ENCODE data around the gene TMPO. TPM values are rescaled to one million over a fixed set of nuclear protein-coding genes. Genes with fewer than 3 reads are reported as not detected.
"Not testable (repeated sequence)": the region's sequence is repeated elsewhere in the genome, so short reads cannot be mapped to it uniquely, and the experiment has no call there.

TMPO gene
- total and polyA plus RNA-seq, 4 experiments from 2014 or later = 21.7 to 160 (median 98.0) TPM

DNA sequence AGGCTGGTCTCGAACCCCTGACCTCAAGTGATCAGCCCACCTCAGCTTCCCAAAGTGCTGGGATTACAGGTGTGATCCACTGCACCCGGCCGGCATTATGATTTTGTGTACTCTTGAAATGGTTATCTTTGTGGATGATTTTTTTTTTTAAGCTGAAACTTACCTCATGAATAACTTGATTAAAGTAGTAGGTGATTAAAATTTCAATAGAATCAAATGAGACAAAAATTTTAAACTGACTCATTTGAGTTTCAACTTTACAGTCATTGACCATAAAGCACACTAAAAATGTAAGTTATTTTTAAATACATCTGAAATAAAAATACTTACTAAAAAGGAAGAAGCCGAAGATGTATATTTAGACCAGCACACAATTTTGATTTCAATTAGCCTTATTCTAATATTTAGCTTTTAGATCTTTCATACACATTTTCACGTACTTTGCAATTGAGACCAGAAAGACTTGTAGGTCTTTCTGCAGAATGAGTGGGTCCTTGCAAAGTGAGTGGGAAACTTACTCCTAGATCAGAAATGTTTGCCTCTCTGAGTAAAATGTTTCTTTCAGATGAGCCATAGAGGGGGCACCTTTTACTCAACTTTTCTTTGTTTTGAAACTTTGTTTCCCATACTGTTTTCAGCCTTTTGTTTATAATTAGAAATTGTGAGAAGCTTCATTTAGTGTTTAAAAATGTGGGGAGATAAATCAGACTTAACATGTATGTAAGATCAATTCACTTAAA lies 34.2 kb downstream of the TMPO start:
- H3K36me3 Mint-ChIP-seq = peaks cover 41 to 50% of the 10 kb centered on the region in 2 donors
- H3K4me1 Mint-ChIP-seq = peaks cover 0 to 3% (median under 1%) of the 10 kb centered on the region in 4 donors
- Histone ChIP-seq H3K9me3 (ENCODE audit: control insufficient read depth in 1 of 2, low read length in 2 of 2) (no peaks in the 10 kb centered on the region), H3K36me3 (ENCODE audit: insufficient read depth, low read length) (peaks cover 30% of the 10 kb centered on the region), H3K4me3 (ENCODE audit: low read length in 2 of 2) (no peak overlapping the region), H3K27me3 (ENCODE audit: insufficient read depth, low read length) (no peaks in the 10 kb centered on the region), H3K4me1 (ENCODE audit: insufficient read depth, low read length) (no peaks in the 10 kb centered on the region), H3K27ac (ENCODE audit: low read depth, low read length) (no peak overlapping the region)
- no peaks in the 10 kb centered on the region for H3K27me3 Mint-ChIP-seq
- no peak overlapping the region for H3K4me3 Mint-ChIP-seq
- ChIA-PET CTCF (ENCODE audit: partially characterized antibody) (interaction anchor here (0.7 to 1.1 kb wide), 4 partner anchors 16 to 32 kb away, joined by 3 to 4 read pairs (median 4); no protein-coding TSS in a partner anchor), POLR2A (ENCODE audit: partially characterized antibody) (no interaction called here)
- intact Hi-C loops (cut with micrococcal nuclease) = no loop called here
- no peak overlapping the region for H3K27ac Mint-ChIP-seq
- H3K9me3 Mint-ChIP-seq = peaks cover 0 to 2% (median 0%) of the 10 kb centered on the region in 8 donors
- no peak for DNase-seq

DNA sequence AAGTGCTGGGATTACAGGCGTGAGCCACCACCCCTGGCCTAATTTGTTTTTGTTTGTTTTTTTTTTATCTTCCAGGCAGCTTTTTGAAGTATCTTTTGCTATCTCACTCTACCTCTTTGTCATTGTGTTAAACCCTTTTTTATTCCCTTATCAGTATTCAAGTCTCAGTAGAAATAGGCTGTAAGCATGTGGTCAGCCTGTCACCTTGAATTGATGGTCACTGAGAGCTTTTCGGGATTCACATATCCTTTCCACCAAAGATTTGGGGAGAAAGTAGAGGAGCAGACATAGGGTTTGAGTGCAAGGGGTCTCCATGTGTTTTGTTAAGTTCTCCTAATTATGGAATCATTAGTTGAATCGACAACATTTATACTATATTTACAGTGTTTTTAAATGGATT lies 36.4 kb downstream of the TMPO start:
- H3K27ac Mint-ChIP-seq = no peak overlapping the region
- peaks cover 19% of the 10 kb centered on the region for H3K36me3 ChIP-seq (ENCODE audit: insufficient read depth, low read length)
- peaks cover 34 to 37% of the 10 kb centered on the region in 2 donors for H3K36me3 Mint-ChIP-seq

DNA sequence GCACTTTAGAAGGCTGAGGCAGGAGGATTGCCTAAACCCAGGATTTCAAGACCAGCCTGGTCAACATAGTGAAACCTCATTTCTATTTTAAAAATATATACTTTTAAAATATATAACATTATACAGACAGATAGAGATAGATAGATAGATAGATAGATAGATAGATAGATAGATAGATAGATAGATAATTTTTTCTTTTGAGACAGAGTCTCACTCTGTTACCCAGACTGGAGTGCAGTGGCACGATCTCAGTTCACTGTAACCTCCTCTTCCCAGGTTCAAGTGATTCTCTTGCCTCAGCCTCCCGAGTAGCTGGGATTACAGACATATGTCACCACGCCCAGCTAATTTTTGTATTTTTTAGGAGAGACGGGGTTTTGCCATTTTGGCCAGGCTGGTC lies 42.7 kb downstream of the TMPO start:
- H3K27me3 ChIP-seq (ENCODE audit: insufficient read depth, low read length); H3K9me3 Mint-ChIP-seq; H3K4me3 ChIP-seq (ENCODE audit: low read length in 2 of 2); CTCF ChIA-PET (ENCODE audit: partially characterized antibody); H3K4me1 Mint-ChIP-seq; H3K9me3 ChIP-seq (ENCODE audit: control insufficient read depth in 1 of 2, low read length in 2 of 2); intact Hi-C loops (cut with micrococcal nuclease); H3K36me3 Mint-ChIP-seq; H3K27me3 Mint-ChIP-seq; H3K4me3 Mint-ChIP-seq; H3K27ac Mint-ChIP-seq; H3K27ac ChIP-seq (ENCODE audit: low read depth, low read length); H3K36me3 ChIP-seq (ENCODE audit: insufficient read depth, low read length); DNase-seq; H3K4me1 ChIP-seq (ENCODE audit: insufficient read depth, low read length): not testable (repeated sequence)
- POLR2A ChIA-PET (ENCODE audit: partially characterized antibody) = interaction anchor here (0.7 kb wide), 1 partner anchor 87 kb away, joined by 3 read pairs; the partner anchor contains the start of gene IKBIP

More for the DNA sequence above, 36.4 kb downstream of the TMPO start:
- ChIA-PET CTCF (ENCODE audit: partially characterized antibody) (interaction anchor here (1.4 to 1.8 kb wide), 2 partner anchors 11 to 15 kb away, joined by 3 to 10 read pairs; no protein-coding TSS in a partner anchor), POLR2A (ENCODE audit: partially characterized antibody) (interaction anchor here (0.6 kb wide), 1 partner anchor 27 kb away, joined by 4 read pairs; no protein-coding TSS in a partner anchor)
- no peak overlapping the region for H3K4me3 ChIP-seq (ENCODE audit: low read length in 2 of 2)
- intact Hi-C loops (cut with micrococcal nuclease) = no loop called here
- Mint-ChIP-seq H3K4me1 (peaks cover 0 to 3% (median under 1%) of the 10 kb centered on the region in 4 donors), H3K9me3 (peaks cover 0 to 2% (median 0%) of the 10 kb centered on the region in 8 donors), H3K4me3 (no peak overlapping the region), H3K27me3 (no peaks in the 10 kb centered on the region)
- H3K27ac ChIP-seq (ENCODE audit: low read depth, low read length) = no peak overlapping the region
- no peaks in the 10 kb centered on the region for H3K4me1 ChIP-seq (ENCODE audit: insufficient read depth, low read length)
- DNase-seq = no peak
- H3K9me3 ChIP-seq (ENCODE audit: control insufficient read depth in 1 of 2, low read length in 2 of 2) = no peaks in the 10 kb centered on the region
- no peaks in the 10 kb centered on the region for H3K27me3 ChIP-seq (ENCODE audit: insufficient read depth, low read length)

DNA sequence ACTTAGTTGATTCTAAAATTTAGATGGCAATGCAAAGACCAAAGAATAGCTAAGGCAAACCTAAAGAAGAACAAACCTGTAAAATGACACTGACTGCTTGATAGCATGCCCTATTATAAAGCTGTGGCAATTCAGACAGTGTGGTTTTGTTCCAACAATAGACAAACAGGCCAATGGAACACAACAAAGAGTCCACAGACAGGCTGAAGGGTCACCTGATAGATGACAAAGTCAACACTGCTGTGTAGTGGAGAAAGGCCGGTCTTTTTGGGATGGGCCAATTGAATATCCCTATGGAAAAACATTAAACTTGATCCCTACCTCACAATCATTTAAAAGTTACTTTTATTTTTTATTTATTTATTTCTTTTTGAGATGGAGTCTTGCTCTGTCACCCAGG lies 44.3 kb downstream of the TMPO start:
- CTCF ChIA-PET (ENCODE audit: partially characterized antibody) = no interaction called here
- Mint-ChIP-seq H3K9me3 (peaks cover 0 to 2% (median 0%) of the 10 kb centered on the region in 8 donors), H3K4me3 (no peak overlapping the region), H3K36me3 (no peaks in the 10 kb centered on the region), H3K27ac (no peak overlapping the region), H3K4me1 (no peaks in the 10 kb centered on the region), H3K27me3 (no peaks in the 10 kb centered on the region)
- H3K27me3 ChIP-seq (ENCODE audit: insufficient read depth, low read length) = no peaks in the 10 kb centered on the region
- no peaks in the 10 kb centered on the region for H3K36me3 ChIP-seq (ENCODE audit: insufficient read depth, low read length)
- no peaks in the 10 kb centered on the region for H3K9me3 ChIP-seq (ENCODE audit: control insufficient read depth in 1 of 2, low read length in 2 of 2)
- intact Hi-C loops (cut with micrococcal nuclease) = no loop called here
- H3K4me1 ChIP-seq (ENCODE audit: insufficient read depth, low read length) = no peaks in the 10 kb centered on the region
- H3K4me3 ChIP-seq (ENCODE audit: low read length in 2 of 2) = no peak overlapping the region
- POLR2A ChIA-PET (ENCODE audit: partially characterized antibody) = interaction anchor here (1.6 kb wide), 1 partner anchor 34 kb away, joined by 5 read pairs; the partner anchor contains the start of gene SLC25A3
- no peak overlapping the region for H3K27ac ChIP-seq (ENCODE audit: low read depth, low read length)
- no peak for DNase-seq

DNA sequence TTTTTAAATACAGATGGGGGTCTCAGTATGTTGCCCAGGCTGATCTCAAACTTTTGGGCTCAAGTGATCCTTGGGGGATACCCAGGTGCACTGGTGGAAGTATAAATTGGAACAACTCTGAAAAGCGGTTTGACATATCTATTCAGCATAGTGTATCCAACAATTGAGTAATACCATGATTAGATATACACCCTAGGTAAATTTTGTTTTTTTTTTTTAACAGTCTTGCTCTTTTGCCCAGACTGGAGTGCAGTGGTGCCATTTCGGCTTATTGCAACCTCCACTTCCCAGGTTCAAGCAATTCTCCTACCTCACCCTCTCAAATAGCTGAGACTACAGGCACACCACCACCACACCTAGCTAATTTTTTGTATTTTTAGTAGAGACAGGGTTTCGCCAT lies 46.5 kb downstream of the TMPO start:
- H3K27me3 ChIP-seq (ENCODE audit: insufficient read depth, low read length) = no peaks in the 10 kb centered on the region

DNA sequence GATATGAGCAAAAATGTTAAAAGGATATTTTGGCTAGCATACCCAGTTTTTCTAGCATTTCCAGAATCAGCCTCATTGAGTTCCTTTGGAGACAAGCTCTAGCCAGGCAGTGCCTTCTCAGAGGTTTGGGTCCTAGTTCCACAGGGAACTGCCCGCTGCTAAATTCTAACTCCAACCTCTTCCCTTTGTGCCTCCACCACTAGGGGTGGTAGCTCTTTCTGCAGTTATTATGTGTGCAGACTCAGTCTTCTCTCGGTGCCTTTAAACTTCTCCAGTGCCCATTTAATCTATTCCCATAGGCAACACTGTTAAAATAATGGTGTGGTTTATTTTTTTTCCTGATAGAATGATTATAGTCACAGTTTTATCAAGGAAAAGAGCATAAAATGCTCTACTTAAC lies 56.6 kb downstream of the TMPO start:
- H3K4me1 ChIP-seq (ENCODE audit: insufficient read depth, low read length) = no peaks in the 10 kb centered on the region
- Mint-ChIP-seq H3K27me3 (peaks cover 0 to 2% of the 10 kb centered on the region in 2 donors), H3K9me3 (peaks cover 0 to 2% (median 0%) of the 10 kb centered on the region in 8 donors), H3K27ac (no peak overlapping the region), H3K36me3 (no peaks in the 10 kb centered on the region), H3K4me3 (no peak overlapping the region), H3K4me1 (peaks cover 0 to 2% (median under 1%) of the 10 kb centered on the region in 4 donors)
- H3K4me3 ChIP-seq (ENCODE audit: low read length in 2 of 2) = no peak overlapping the region
- intact Hi-C loops (cut with micrococcal nuclease) = no loop called here
- POLR2A ChIA-PET (ENCODE audit: partially characterized antibody) = no interaction called here
- DNase-seq = no peak
- H3K9me3 ChIP-seq (ENCODE audit: control insufficient read depth in 1 of 2, low read length in 2 of 2) = no peaks in the 10 kb centered on the region
- no peak overlapping the region for H3K27ac ChIP-seq (ENCODE audit: low read depth, low read length)
- no peaks in the 10 kb centered on the region for H3K27me3 ChIP-seq (ENCODE audit: insufficient read depth, low read length)
- H3K36me3 ChIP-seq (ENCODE audit: insufficient read depth, low read length) = no peaks in the 10 kb centered on the region
- CTCF ChIA-PET (ENCODE audit: partially characterized antibody) = interaction anchor here (0.6 to 1.7 kb wide), 5 partner anchors 15 to 1803 kb away, joined by 3 to 4 read pairs (median 4); no protein-coding TSS in a partner anchor

More for the DNA sequence above, 46.5 kb downstream of the TMPO start:
- peaks cover 0 to 3% (median 3%) of the 10 kb centered on the region in 4 donors for H3K4me1 Mint-ChIP-seq
- no peaks in the 10 kb centered on the region for H3K27me3 Mint-ChIP-seq
- DNase-seq = no peak
- H3K27ac ChIP-seq (ENCODE audit: low read depth, low read length) = no peak overlapping the region
- no peaks in the 10 kb centered on the region for H3K4me1 ChIP-seq (ENCODE audit: insufficient read depth, low read length)
- H3K27ac Mint-ChIP-seq = no peak overlapping the region
- POLR2A ChIA-PET (ENCODE audit: partially characterized antibody) = interaction anchor here (0.6 kb wide), 1 partner anchor 40 kb away, joined by 3 read pairs; no protein-coding TSS in a partner anchor
- H3K36me3 Mint-ChIP-seq = no peaks in the 10 kb centered on the region
- no peak overlapping the region for H3K4me3 ChIP-seq (ENCODE audit: low read length in 2 of 2)
- intact Hi-C loops (cut with micrococcal nuclease) = no loop called here
- H3K9me3 Mint-ChIP-seq = peaks cover 0 to 3% (median 0%) of the 10 kb centered on the region in 8 donors
- CTCF ChIA-PET (ENCODE audit: partially characterized antibody) = interaction anchor here (1.0 kb wide), 1 partner anchor 9 kb away, joined by 3 read pairs; no protein-coding TSS in a partner anchor
- no peaks in the 10 kb centered on the region for H3K9me3 ChIP-seq (ENCODE audit: control insufficient read depth in 1 of 2, low read length in 2 of 2)
- H3K36me3 ChIP-seq (ENCODE audit: insufficient read depth, low read length) = no peaks in the 10 kb centered on the region
- no peak overlapping the region for H3K4me3 Mint-ChIP-seq

DNA sequence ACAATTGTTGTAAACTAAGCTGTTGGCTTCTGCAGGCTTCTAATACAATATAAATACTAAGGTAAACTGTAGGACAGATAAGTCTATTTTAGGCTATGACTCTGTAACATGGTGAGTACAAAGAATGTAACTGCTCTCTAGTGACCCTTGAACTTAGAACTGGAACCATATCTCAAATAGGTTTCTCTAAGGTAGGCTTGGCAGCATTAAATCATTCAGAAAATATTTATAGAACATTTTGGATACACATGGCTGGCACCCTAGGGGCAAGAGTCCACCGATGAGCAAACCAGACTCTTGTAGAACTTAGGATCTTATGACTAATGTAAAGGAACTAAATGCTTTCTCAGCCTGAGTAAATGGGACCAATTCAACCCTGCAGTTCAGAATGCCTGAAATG lies 58.7 kb downstream of the TMPO start:
- DNase-seq = no peak
- no peak overlapping the region for H3K4me3 ChIP-seq (ENCODE audit: low read length in 2 of 2)
- Mint-ChIP-seq H3K27ac (no peak overlapping the region), H3K9me3 (peaks cover 0 to 3% (median 0%) of the 10 kb centered on the region in 8 donors), H3K36me3 (no peaks in the 10 kb centered on the region), H3K4me3 (no peak overlapping the region), H3K27me3 (peaks cover 0 to 2% of the 10 kb centered on the region in 2 donors), H3K4me1 (no peaks in the 10 kb centered on the region)
- H3K36me3 ChIP-seq (ENCODE audit: insufficient read depth, low read length) = no peaks in the 10 kb centered on the region
- no peak overlapping the region for H3K27ac ChIP-seq (ENCODE audit: low read depth, low read length)
- ChIA-PET CTCF (ENCODE audit: partially characterized antibody) (interaction anchor here (1.1 kb wide), 1 partner anchor 22 kb away, joined by 5 read pairs; no protein-coding TSS in a partner anchor), POLR2A (ENCODE audit: partially characterized antibody) (no interaction called here)
- intact Hi-C loops (cut with micrococcal nuclease) = no loop called here
- H3K27me3 ChIP-seq (ENCODE audit: insufficient read depth, low read length) = no peaks in the 10 kb centered on the region
- no peaks in the 10 kb centered on the region for H3K9me3 ChIP-seq (ENCODE audit: control insufficient read depth in 1 of 2, low read length in 2 of 2)
- no peaks in the 10 kb centered on the region for H3K4me1 ChIP-seq (ENCODE audit: insufficient read depth, low read length)

Data from CD4-positive, alpha-beta memory T cell (primary cell).